Measurements from ENCODE around the gene ETS2. TPM values are rescaled to one million over a fixed set of nuclear protein-coding genes. Genes with fewer than 3 reads are reported as not detected.
A peak's percentile ranks its signal among the peaks of the same experiment; 100 is the strongest.

ETS2 gene
- total RNA-seq, 2 donors from 2014 or later, result 98.4 to 102 TPM

DNA sequence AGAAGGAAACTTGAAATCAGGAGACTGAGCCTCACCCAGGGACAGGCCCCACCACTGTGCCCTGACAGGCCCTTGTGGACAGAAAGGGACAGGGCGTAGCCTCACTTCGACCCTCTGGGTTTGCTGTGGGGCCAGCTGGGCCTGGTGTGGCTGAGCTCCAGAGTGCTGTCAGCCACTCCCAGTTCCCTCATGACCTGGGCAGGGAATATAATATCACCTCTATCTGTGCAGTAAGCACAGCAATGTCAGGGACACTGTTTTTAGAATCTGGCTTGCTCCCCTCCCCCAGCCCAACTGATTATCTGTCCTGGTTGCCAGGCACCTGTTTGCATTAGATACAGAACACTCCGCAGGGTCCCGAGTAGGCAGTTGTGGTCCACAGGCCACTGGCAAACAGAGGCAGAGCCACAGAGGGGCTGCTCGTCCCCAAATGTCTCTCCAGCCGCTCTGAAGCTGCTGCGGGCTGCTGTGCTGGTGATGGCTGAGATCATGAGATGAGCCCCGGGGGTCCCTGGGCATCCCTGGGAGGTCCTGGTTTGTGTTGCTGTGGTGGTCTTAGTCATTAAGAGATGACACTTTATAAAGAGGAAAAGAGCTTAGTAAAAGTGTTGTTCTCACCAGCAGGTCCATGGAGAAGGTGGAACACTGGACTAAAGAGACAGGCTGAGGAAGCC is 51.6 kb downstream of the ETS2 start:
- H3K36me3 Mint-ChIP-seq (ENCODE audit: low read depth), result no peaks in the 10 kb centered on the region

DNA sequence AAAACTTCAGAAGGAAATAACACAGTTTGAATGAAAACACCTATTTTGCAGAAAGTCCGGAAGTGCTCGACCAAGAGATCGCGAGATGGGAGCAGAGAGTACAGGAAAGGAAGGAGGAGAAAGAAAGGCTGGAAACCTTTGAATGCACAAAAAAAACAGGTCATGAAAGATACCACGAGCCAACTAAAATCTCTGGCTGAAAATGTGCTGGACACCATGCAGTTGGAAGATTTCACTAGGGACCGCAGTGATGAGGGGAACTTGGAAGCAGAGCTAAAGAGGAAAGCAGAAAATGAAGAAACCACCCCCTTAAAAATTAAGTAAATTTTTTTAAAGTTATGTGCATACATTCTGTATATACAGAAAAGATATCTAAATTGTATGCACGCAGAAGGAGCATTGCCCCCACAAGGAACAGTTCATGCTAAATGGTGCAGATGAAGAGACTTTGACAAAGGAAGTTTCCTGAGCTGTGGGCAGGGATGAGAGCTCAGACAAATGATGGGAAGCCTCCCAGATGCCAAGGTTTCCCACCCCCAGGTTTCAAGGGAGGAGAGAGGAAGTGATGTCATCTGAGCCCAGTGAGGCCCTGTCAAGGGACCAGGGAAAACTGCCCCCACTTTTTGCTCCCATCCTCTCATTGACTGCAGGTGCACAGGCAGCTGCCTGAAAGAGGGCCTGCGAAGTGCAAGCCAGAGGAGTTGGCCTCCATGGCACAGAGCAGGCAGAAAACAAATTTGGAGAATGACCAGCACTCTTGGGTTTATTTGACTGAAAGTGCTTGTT is 52.5 kb downstream of the ETS2 start:
- no peaks in the 10 kb centered on the region for H3K36me3 Mint-ChIP-seq (ENCODE audit: low read depth)
- H3K27me3 Mint-ChIP-seq (ENCODE audit: insufficient read depth), result no peaks in the 10 kb centered on the region
- Histone ChIP-seq H3K27ac (ENCODE audit: low read depth, low read length) (no peak overlapping the region), H3K4me1 (ENCODE audit: control insufficient read depth, insufficient read depth, low read length) (peaks cover 12% of the 10 kb centered on the region), H3K27me3 (ENCODE audit: control insufficient read depth, insufficient read depth, low read length, poor library complexity, severe bottlenecking) (no peaks in the 10 kb centered on the region), H3K36me3 (ENCODE audit: control insufficient read depth, insufficient read depth, low read length) (no peaks in the 10 kb centered on the region), H3K9me3 (ENCODE audit: control insufficient read depth, low read length) (no peaks in the 10 kb centered on the region), H3K9ac (ENCODE audit: extremely low read depth, low read length, poor library complexity, severe bottlenecking) (no peak overlapping the region), H3K4me3 (ENCODE audit: low read length) (no peak overlapping the region)
- H3K4me1 Mint-ChIP-seq, result peaks cover 16% of the 10 kb centered on the region
- no peak for DNase-seq
- H3K9me3 Mint-ChIP-seq, result no peaks in the 10 kb centered on the region
- H3K4me3 Mint-ChIP-seq, result no peak overlapping the region
- no peak overlapping the region for H3K27ac Mint-ChIP-seq
- TF ChIP-seq, protein P1, sequence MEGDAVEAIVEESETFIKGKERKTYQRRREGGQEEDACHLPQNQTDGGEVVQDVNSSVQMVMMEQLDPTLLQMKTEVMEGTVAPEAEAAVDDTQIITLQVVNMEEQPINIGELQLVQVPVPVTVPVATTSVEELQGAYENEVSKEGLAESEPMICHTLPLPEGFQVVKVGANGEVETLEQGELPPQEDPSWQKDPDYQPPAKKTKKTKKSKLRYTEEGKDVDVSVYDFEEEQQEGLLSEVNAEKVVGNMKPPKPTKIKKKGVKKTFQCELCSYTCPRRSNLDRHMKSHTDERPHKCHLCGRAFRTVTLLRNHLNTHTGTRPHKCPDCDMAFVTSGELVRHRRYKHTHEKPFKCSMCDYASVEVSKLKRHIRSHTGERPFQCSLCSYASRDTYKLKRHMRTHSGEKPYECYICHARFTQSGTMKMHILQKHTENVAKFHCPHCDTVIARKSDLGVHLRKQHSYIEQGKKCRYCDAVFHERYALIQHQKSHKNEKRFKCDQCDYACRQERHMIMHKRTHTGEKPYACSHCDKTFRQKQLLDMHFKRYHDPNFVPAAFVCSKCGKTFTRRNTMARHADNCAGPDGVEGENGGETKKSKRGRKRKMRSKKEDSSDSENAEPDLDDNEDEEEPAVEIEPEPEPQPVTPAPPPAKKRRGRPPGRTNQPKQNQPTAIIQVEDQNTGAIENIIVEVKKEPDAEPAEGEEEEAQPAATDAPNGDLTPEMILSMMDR (conservative IDR thresholded peaks at IDR 0.05), result no peak
- 95 to 97% methylated on average over 6 to 8 of the region's 8 CpGs for WGBS, 2 experiments (ENCODE audit: insufficient coverage in 1 of 2, insufficient read length in 1 of 2)

More for the DNA sequence above, 51.6 kb downstream of the ETS2 start:
- Histone ChIP-seq H3K4me3 (ENCODE audit: low read length) (peak overlapping the region; percentile 15), H3K27ac (ENCODE audit: low read depth, low read length) (no peak overlapping the region), H3K4me1 (ENCODE audit: control insufficient read depth, insufficient read depth, low read length) (peaks cover 12% of the 10 kb centered on the region), H3K27me3 (ENCODE audit: control insufficient read depth, insufficient read depth, low read length, poor library complexity, severe bottlenecking) (no peaks in the 10 kb centered on the region), H3K36me3 (ENCODE audit: control insufficient read depth, insufficient read depth, low read length) (no peaks in the 10 kb centered on the region), H3K9ac (ENCODE audit: extremely low read depth, low read length, poor library complexity, severe bottlenecking) (no peak overlapping the region), H3K9me3 (ENCODE audit: control insufficient read depth, low read length) (no peaks in the 10 kb centered on the region)
- H3K27me3 Mint-ChIP-seq (ENCODE audit: insufficient read depth), result no peaks in the 10 kb centered on the region
- 80 to 82% methylated on average over 8 of the region's 8 CpGs for WGBS, 2 experiments (ENCODE audit: insufficient coverage in 1 of 2, insufficient read length in 1 of 2)
- no peak overlapping the region for H3K27ac Mint-ChIP-seq
- H3K4me3 Mint-ChIP-seq, result no peak overlapping the region
- TF ChIP-seq, protein P1 (conservative IDR thresholded peaks at IDR 0.05), result peak; percentile 47
- DNase-seq, result peak; percentile 52
- peaks cover 16% of the 10 kb centered on the region for H3K4me1 Mint-ChIP-seq
- H3K9me3 Mint-ChIP-seq, result no peaks in the 10 kb centered on the region

- Mint-ChIP-seq H3K27me3 (ENCODE audit: insufficient read depth) (no peaks in the 10 kb centered on the region), H3K27ac (no peak overlapping the region), H3K4me1 (peaks cover 16% of the 10 kb centered on the region), H3K4me3 (no peak overlapping the region), H3K9me3 (no peaks in the 10 kb centered on the region), H3K36me3 (ENCODE audit: low read depth) (no peaks in the 10 kb centered on the region)
- no peaks in the 10 kb centered on the region for H3K9me3 ChIP-seq (ENCODE audit: control insufficient read depth, low read length)
- DNase-seq, result no peak
- H3K27ac ChIP-seq (ENCODE audit: low read depth, low read length), result no peak overlapping the region
- no peak overlapping the region for H3K4me3 ChIP-seq (ENCODE audit: low read length)
- WGBS, 2 experiments (ENCODE audit: insufficient coverage in 1 of 2, insufficient read length in 1 of 2), result 94% methylated on average over 1 of the region's 1 CpG; no CpG with 5 or more reads in 1 of the 2 experiments
- no peaks in the 10 kb centered on the region for H3K27me3 ChIP-seq (ENCODE audit: control insufficient read depth, insufficient read depth, low read length, poor library complexity, severe bottlenecking)
- H3K36me3 ChIP-seq (ENCODE audit: control insufficient read depth, insufficient read depth, low read length), result no peaks in the 10 kb centered on the region
- TF ChIP-seq, protein P1 (conservative IDR thresholded peaks at IDR 0.05), result no peak
- H3K9ac ChIP-seq (ENCODE audit: extremely low read depth, low read length, poor library complexity, severe bottlenecking), result no peak overlapping the region
- H3K4me1 ChIP-seq (ENCODE audit: control insufficient read depth, insufficient read depth, low read length), result peaks cover 12% of the 10 kb centered on the region
Measured at GRCh38 chr21:38858812-38859205, 53.1 kb downstream of the ETS2 start.

All from endodermal cell (in vitro differentiated cells).